Glutamatergic neuron (in vitro differentiated cells): ENCODE measurements around the gene ZNF221. TPM values are rescaled to one million over a fixed set of nuclear protein-coding genes. Genes with fewer than 3 reads are reported as not detected.

Source experiments
- DNase-seq: peaks from one replicate; pipeline ENCODE4 v3.0.0; 2022
- H3K27ac Mint-ChIP-seq: one replicate; pipeline ENCODE4 v1.8.0; 2020; ENCODE audit warnings: mild to moderate bottlenecking, mixed read lengths, inconsistent platforms; ENCODE audit not compliant: unreplicated experiment
- H3K27me3 Mint-ChIP-seq: one replicate; pipeline ENCODE4 v1.8.0; 2020; ENCODE audit warnings: mild to moderate bottlenecking, moderate library complexity, mixed read lengths, inconsistent platforms; ENCODE audit not compliant: unreplicated experiment
- H3K36me3 Mint-ChIP-seq: one replicate; pipeline ENCODE4 v1.8.0; 2020; ENCODE audit warnings: mild to moderate bottlenecking, mixed read lengths, inconsistent platforms; ENCODE audit not compliant: unreplicated experiment
- H3K4me1 Mint-ChIP-seq: one replicate; pipeline ENCODE4 v1.8.0; 2020; ENCODE audit warnings: mild to moderate bottlenecking, low read depth, mixed read lengths, inconsistent platforms; ENCODE audit not compliant: unreplicated experiment
- H3K4me3 Mint-ChIP-seq: one replicate; pipeline ENCODE4 v1.8.0; 2020; ENCODE audit warnings: mild to moderate bottlenecking, mixed read lengths, inconsistent platforms; ENCODE audit not compliant: unreplicated experiment
- H3K9me3 Mint-ChIP-seq: one replicate; pipeline ENCODE4 v1.8.0; 2020; ENCODE audit warnings: mild to moderate bottlenecking, moderate library complexity, mixed read lengths, inconsistent platforms; ENCODE audit not compliant: unreplicated experiment
- total RNA-seq: library from RNA; stranded (reverse); fragmentation: NEBNext Ultra II Directional; extraction: Animal tissue kit (Norgen Biotek cat#: 25700); gene quantifications from one replicate; pipeline ENCODE4 v1.2.1, GENCODE V29; 2021; ENCODE audit not compliant: unreplicated experiment
- TF ChIP-seq, protein P1 (sequence below): fragments of 200-600 bp; sonication (generic); IDR thresholded peaks from one replicate; pipeline ENCODE4 v1.5.0; 2021; ENCODE audit not compliant: partially characterized antibody, unreplicated experiment

The ZNF221 gene
- total RNA-seq, 1 donor from 2014 or later = 16.1 TPM

GRCh38 chr19:43957891-43958290 lies 6.9 kb downstream of the ZNF221 start:
- peaks cover 8% of the 10 kb centered on the region for H3K9me3 Mint-ChIP-seq
- no peak overlapping the region for H3K4me3 Mint-ChIP-seq
- DNase-seq = no peak
- H3K4me1 Mint-ChIP-seq = no peaks in the 10 kb centered on the region
- peaks cover 50% of the 10 kb centered on the region for H3K36me3 Mint-ChIP-seq
- TF ChIP-seq, protein P1, sequence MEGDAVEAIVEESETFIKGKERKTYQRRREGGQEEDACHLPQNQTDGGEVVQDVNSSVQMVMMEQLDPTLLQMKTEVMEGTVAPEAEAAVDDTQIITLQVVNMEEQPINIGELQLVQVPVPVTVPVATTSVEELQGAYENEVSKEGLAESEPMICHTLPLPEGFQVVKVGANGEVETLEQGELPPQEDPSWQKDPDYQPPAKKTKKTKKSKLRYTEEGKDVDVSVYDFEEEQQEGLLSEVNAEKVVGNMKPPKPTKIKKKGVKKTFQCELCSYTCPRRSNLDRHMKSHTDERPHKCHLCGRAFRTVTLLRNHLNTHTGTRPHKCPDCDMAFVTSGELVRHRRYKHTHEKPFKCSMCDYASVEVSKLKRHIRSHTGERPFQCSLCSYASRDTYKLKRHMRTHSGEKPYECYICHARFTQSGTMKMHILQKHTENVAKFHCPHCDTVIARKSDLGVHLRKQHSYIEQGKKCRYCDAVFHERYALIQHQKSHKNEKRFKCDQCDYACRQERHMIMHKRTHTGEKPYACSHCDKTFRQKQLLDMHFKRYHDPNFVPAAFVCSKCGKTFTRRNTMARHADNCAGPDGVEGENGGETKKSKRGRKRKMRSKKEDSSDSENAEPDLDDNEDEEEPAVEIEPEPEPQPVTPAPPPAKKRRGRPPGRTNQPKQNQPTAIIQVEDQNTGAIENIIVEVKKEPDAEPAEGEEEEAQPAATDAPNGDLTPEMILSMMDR = no peak
- H3K27ac Mint-ChIP-seq = no peak overlapping the region
- H3K27me3 Mint-ChIP-seq = peaks cover 3% of the 10 kb centered on the region

- DNase-seq = no peak
- TF ChIP-seq, protein P1 = no peak
- Mint-ChIP-seq H3K4me3 (no peak overlapping the region), H3K36me3 (peaks cover 63% of the 10 kb centered on the region), H3K27ac (no peak overlapping the region), H3K4me1 (no peaks in the 10 kb centered on the region), H3K9me3 (peaks cover 16% of the 10 kb centered on the region), H3K27me3 (peaks cover 4% of the 10 kb centered on the region)
Observed at GRCh38 chr19:43960411-43960810, 9.4 kb downstream of the ZNF221 start.

DNA sequence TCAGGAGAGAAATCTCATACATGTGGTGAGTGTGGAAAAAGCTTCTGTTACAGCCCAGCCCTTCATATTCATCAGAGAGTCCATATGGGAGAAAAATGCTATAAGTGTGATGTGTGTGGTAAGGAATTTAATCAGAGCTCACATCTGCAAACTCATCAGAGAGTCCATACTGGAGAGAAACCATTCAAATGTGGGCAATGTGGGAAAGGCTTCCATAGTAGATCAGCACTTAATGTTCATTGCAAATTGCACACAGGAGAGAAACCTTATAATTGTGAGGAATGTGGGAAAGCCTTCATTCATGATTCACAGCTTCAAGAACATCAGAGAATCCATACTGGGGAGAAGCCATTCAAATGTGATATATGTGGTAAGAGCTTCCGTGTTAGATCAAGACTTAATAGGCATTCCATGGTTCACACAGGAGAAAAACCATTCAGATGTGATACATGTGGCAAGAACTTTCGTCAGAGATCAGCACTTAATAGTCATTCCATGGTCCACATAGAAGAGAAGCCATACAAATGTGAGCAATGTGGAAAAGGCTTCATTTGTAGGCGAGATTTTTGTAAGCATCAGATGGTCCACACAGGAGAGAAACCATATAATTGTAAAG lies 15.2 kb downstream of the ZNF221 start:
- Mint-ChIP-seq H3K4me3 (no peak overlapping the region), H3K27me3 (peaks cover 5% of the 10 kb centered on the region), H3K9me3 (peaks cover 50% of the 10 kb centered on the region), H3K27ac (no peak overlapping the region), H3K36me3 (peaks cover 89% of the 10 kb centered on the region), H3K4me1 (no peaks in the 10 kb centered on the region)
- DNase-seq = no peak
- TF ChIP-seq, protein P1 = no peak

GRCh38 chr19:43976732-43977131 lies 25.7 kb downstream of the ZNF221 start:
- Mint-ChIP-seq H3K36me3 (peaks cover 42% of the 10 kb centered on the region), H3K27me3 (peaks cover 3% of the 10 kb centered on the region), H3K27ac (no peak overlapping the region), H3K9me3 (peaks cover 28% of the 10 kb centered on the region), H3K4me1 (no peaks in the 10 kb centered on the region), H3K4me3 (no peak overlapping the region)
- DNase-seq = no peak
- TF ChIP-seq, protein P1 = no peak

DNA sequence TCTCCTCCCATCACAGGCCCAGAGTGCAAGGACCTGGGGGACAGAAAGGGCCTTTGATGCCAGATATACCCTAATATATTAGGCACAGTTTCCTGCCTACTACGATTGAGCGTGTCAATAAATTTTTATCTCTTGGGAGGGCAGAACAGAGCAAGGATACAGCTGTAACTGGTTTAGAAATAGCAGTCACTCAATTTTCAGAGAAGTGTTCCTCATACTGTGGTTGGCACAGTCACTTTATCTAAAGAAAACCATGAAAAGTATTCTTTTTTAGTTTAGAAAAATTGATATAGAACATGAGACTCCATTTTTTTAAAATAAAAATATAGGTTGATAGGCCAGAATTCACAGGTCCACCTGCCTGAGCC lies 32.5 kb downstream of the ZNF221 start:
- H3K4me1 Mint-ChIP-seq = no peaks in the 10 kb centered on the region
- DNase-seq = no peak
- TF ChIP-seq, protein P1 = no peak
- peaks cover 6% of the 10 kb centered on the region for H3K9me3 Mint-ChIP-seq
- H3K27ac Mint-ChIP-seq = no peak overlapping the region
- no peaks in the 10 kb centered on the region for H3K27me3 Mint-ChIP-seq
- H3K36me3 Mint-ChIP-seq = peaks cover 2% of the 10 kb centered on the region
- H3K4me3 Mint-ChIP-seq = peak overlapping the region; percentile 55
